HL-60/S4 (cell line): Measurements from ENCODE around the gene TIMM21.

Experiments
- in situ Hi-C: fragments of 300-500 bp; cut with MboI; formaldehyde crosslinking; loops from 2 replicates; pipeline ENCODE4 v1.14.3; 2022; ENCODE audit warnings: low sequenced_read_pairs

Gene TIMM21

DNA sequence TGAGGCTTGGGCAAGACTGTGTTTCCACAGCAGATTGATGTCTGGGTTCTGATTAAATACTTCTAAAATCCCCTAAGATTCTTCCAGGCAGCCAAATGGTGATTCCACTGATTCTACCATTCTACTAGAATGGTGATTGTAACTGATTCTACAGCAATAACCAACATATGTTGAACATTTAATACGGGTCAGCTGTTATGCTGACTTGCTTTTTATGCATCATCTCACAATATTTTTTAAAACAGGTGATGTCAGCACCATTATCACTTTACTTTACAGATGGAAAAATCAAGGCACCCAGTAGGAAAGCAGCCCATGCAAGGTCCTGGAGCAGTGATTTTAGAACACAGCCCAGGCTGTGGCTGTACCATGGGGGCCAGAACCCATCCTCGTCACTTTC lies 37.5 kb downstream of the TIMM21 start:
- in situ Hi-C loops, result loop anchor here (25.0 kb wide), 1 partner anchor 376 kb away; no protein-coding TSS in a partner anchor

DNA sequence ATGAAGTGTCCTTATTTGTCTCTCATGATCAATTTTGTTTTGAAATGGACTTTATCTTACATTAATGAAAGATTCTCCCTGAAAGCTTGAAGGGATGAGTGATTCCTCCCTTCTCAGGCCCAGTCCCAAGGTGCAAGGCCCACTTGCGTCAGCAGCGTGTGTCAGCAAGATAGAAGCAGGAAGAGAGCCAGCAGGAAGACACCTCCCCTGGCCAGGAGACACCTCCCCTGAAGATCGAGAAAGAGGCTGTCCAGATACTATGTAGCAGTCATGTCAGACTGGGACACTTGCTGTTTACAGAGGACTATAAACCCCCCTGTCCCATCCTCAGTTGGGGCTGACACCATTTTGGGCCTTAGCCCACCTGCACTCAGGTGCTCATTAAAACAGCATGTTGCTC lies 38.3 kb downstream of the TIMM21 start:
- in situ Hi-C loops, result loop anchor here (25.0 kb wide), 1 partner anchor 376 kb away; no protein-coding TSS in a partner anchor

DNA sequence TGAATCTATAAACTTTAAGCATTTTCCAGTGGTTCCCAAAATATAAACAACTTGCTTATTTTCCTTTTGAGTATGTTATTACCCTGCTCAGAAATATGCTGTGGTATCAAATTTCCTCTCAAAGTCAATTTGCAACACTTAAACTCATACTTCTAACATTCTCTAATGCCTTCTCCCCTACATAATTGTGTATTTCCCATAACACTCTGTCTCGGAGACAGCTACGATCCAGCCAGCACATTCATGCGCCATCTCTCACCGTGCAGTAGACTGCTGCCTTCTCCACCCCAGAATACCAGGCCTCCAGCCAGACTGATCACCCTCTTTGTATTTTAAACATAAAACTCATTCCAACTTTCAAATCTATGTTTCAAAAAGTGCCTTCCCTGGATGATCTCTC lies 41.8 kb downstream of the TIMM21 start:
- in situ Hi-C loops, result loop anchor here (25.0 kb wide), 1 partner anchor 372 kb away; no protein-coding TSS in a partner anchor

DNA sequence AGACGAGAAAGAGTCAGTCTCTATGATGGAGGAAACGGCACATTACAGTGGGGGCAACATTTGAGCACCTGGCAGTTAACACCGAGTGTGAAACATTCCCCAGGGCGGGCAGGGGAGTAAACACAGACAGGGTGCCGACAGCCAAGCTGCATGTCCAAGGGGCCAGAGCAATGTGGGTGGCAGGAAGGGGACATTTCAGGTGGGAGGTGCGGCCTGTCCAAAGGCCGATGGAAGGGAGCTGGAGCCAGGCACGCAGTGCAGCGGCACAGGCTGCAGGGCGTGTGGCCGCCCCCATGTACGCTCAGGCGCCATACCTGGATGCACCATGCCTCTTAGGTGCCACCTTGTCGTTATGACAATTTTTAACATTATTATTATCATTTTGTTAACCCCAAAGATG lies 43.3 kb downstream of the TIMM21 start:
- in situ Hi-C loops, result loop anchor here (25.0 kb wide), 1 partner anchor 371 kb away; no protein-coding TSS in a partner anchor

DNA sequence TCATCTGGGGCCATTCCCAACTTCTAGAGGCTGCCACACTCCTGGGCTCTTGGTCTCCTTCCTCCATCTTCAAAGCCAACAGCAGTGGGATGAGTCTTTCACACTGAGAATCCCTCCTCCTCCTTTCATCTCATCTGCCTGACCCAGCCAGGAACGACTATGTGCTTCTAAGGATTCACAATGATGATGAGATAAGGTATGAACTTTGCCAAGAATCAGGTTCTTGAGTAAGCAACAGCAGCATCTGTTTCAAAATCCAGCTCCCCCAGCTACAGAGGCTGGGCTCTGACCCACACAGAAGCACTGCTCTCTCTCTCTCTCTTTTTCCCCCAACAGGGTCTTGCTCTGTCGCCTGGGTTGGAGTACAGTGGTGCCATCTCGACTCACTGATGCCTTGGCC lies 46.4 kb downstream of the TIMM21 start:
- in situ Hi-C loops, result loop anchor here (25.0 kb wide), 1 partner anchor 368 kb away; no protein-coding TSS in a partner anchor

DNA sequence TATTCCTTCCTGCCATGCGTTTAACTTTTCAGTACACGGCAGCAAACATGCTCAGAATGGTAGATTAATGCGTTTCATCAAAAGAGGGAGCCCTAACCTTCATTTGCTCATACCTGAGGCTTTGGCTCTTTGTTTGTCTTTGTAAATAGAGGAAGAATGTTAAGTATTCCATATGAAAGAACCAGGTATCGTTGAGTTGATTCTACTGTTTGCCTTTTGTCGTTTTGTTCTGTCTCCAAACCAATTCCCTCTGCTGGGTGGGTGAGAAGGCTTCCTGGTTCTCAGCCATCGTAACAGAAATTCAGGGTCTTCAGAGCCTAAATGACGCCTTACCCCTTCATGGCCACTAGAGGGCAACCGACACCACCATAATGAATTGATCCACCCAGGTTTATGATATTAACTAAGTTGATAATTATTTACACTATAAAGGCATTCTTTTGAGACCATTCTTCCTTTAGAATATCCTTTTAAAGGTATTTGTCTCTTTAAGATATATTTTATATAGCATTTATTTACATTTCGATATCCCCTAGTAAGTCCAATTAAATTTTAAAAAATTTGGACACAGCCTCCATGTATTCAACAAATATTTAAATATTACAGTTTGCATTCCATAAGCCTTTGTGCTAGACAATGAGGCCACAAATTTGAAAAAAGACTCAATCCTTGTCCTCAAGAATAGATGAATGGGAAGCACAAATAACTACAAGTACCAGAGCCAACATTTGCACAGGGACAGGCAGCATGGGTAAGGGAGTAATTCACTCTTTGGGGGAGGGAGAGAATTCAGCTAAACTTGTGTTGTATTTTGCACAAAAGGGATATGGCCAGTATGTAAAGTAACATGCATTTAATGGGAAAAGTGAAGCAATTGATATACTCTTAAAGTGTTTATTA lies 48.1 kb downstream of the TIMM21 start:
- in situ Hi-C loops, result loop anchor here (25.0 kb wide), 1 partner anchor 366 kb away; no protein-coding TSS in a partner anchor

DNA sequence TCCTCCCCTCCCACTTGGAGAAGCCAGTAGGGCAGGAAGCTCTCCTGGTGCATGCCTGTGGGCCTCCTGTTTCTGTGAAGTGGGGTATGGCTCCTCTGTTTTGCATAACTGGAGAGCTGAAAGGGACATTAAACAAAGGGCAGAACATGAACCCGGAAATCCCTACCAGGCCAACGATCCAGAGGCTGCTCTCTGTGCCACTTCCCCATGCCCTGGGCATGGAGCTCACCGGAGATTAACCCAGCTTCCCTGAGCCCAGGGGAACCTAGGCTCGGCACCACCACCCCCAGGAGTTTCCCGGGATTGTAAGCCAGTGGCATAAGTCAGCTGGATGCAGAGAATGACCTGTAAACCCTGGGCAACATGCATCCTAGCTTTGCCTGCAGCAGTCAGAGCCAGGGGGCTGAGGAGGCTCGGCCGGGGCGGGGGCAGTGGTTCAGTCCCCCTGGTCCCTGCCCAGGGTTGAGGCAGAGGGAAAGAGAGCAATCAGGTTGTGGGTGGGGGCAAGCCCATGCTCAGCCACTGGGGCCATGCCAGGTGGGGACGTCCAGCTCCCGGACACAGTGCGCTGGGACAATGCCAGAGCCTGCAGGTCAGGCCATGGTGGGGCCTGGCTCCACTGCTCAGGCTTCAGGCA lies 49.5 kb downstream of the TIMM21 start:
- in situ Hi-C loops, result loop anchor here (25.0 kb wide), 1 partner anchor 364 kb away; no protein-coding TSS in a partner anchor

DNA sequence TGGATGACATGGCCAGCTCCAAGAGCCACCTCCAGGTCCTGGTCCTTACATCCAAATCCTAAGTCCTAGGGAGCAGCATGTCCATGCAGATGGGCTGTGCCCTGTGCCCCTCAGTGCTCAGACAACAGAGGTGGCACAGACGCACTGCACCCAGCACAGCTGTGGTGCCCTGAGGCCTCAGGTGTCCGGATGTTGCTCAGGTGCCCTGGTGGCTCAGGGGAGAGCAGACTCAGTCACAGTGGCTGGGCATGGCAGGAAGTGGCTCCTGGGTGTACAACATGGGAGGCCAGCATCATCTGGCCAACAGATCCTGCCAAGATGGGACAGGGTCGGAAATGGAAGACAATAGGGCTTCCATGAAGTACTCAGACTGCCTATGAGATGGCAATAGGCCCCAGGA lies 50.1 kb downstream of the TIMM21 start:
- in situ Hi-C loops, result loop anchor here (25.0 kb wide), 1 partner anchor 364 kb away; no protein-coding TSS in a partner anchor

DNA sequence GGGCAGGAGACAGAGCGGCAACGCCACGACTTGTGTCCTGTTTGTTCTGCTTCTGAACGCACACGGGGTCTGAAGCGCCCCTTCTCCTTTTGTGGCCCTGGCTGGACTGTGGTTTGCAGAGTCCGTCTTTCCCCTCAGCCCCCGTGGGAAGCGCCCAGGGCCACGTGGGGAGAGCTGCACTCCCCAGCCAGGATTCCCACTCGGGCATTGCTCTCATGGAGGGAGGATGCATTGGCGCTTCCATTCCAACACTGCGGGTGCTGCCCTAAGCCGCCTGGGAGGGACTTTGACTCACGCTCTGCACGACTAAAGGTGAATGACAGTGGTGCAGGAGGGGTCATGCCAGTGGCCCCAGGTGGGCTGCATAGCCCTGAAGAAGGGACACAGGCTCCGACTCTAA lies 52.5 kb downstream of the TIMM21 start:
- in situ Hi-C loops, result no loop called here

DNA sequence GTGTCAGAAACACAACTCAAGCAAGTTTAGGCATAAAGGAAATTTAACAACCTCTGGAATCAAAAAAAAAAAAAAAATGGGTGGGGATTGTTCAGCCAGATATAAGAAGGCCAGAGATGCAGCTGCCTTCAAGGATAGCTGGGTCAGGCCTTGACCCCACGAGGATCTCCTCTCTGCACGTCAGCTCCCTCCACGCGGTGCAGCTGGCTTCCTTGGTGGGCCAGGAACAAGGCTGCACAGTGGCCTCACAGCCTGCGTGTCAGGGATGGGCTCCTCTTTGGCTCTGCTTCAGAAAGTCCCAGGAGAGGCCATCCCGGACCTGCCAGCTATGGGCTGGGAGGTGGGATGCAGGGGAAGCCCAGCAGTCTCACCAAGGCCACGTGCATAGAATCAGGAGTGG lies 55.5 kb downstream of the TIMM21 start:
- in situ Hi-C loops, result no loop called here

DNA sequence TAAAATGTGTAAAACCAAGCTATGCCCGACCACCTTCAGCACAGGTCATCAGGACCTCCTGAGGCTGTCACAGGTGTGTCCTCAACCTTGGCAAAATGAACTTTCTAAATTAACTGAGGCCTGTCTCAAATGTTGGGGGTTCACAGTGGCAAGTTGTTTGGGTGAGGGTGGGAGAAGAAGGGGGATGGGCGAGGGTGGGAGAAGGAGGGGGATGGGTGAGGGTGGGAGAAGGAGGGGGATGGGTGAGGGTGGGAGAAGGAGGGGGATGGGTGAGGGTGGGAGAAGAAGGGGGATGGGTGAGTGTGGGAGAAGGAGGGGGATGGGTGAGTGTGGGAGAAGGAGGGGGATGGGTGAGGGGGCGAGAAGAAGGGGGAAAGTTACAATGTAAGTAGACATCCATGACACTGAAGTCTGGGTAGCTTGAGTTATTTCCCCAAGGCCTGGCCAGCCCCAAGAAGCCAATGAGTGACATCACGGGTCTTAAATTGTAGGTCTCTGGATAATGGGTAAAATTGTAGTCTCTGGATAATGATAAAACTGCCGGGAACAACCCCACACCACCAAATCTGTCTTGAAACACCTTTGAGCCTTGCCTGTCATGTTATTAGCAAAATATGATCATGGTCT lies 56.3 kb downstream of the TIMM21 start:
- in situ Hi-C loops, result no loop called here
